Lower leg skin (tissue), 4 donors: ENCODE results near the gene KCNT1. TPM values are rescaled to one million over a fixed set of nuclear protein-coding genes. Genes with fewer than 3 reads are reported as not detected.

ENCODE experiments used
- DNase-seq, 2 donors: peaks; one replicate each; pipeline ENCODE4 v3.0.0-alpha.2; 2019; ENCODE audit warnings: low spot score in 2 of 2
- H3K4me3 ChIP-seq: fragments of 200-600 bp; sonication (generic); 2 replicates; pipeline ENCODE4 v1.5.1; 2017; ENCODE audit warnings: mild to moderate bottlenecking, low read depth; ENCODE audit not compliant: poor library complexity, severe bottlenecking
- CTCF ChIP-seq, 3 donors: fragments of 450-650 bp; IDR thresholded peaks; one replicate each; pipeline ENCODE4 v1.5.1; 2016; ENCODE audit warnings: antibody characterized with exemption in 3 of 3, mild to moderate bottlenecking in 3 of 3, moderate library complexity in 2 of 3
- POLR2A ChIP-seq, 2 donors: fragments of 450-650 bp; IDR thresholded peaks; one replicate each; pipeline ENCODE4 v1.6.1; 2016 to 2017; ENCODE audit warnings: antibody characterized with exemption in 2 of 2, mild to moderate bottlenecking in 1 of 2, moderate library complexity in 1 of 2
- WGBS, 2 donors: methylation state at CpG; one replicate each; pipeline ENCODE4 v1.1.5; 2018; 5-methylcytosine and 5-hydroxymethylcytosine counted together
- intact Hi-C: fragments of 100-400 bp; cut with DNase I; formaldehyde crosslinking; loops from one replicate; pipeline ENCODE4 v1.15.0; 2023; ENCODE audit warnings: low total_unique reads
- total RNA-seq, 4 donors: library from RNA; depleted of rRNA; stranded (reverse); fragments of >200 nt; gene quantifications; one replicate each; pipeline ENCODE4 v1.1.0, GENCODE V29; 2016

The KCNT1 gene
- total RNA-seq, 4 donors from 2014 or later, result 0.10 TPM; not detected in 3

DNA sequence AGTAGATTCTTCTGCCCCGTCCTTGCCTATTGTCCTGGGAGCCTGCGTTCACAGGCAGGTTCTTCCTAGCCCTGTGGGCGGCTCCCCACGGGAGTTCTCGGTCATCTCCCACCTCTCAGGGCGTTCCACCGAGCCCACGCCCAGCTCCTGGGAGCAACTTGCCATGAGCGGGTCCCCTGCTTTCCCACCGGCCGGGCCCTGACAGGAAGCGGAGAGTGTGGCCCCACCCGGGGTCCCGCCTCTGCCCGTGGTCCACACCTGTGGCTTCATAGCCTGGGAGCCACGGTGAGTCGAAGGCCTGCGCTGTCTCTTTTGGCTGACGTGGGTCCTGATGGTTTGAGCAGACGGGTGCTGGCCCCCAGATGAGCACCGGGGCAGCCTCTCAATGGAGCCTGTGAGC is 43.2 kb downstream of the KCNT1 start:
- no peak overlapping the region for H3K4me3 ChIP-seq
- WGBS, 2 donors, result 78 to 79% methylated on average over 20 to 21 of the region's 21 CpGs
- TF ChIP-seq CTCF (IDR thresholded peaks at IDR 0.05) (no peak), POLR2A (IDR thresholded peaks at IDR 0.05) (no peak)
- intact Hi-C loops, result no loop called here
- no peak for DNase-seq

GRCh38 chr9:135745686-135746324 is 43.8 kb downstream of the KCNT1 start:
- TF ChIP-seq POLR2A (IDR thresholded peaks at IDR 0.05), result no peak
- TF ChIP-seq CTCF (IDR thresholded peaks at IDR 0.05), result no peak
- WGBS, 2 donors, result 75 to 87% methylated on average over 14 to 22 of the region's 24 CpGs
- intact Hi-C loops, result no loop called here
- H3K4me3 ChIP-seq, result no peak overlapping the region
- no peak for DNase-seq

DNA sequence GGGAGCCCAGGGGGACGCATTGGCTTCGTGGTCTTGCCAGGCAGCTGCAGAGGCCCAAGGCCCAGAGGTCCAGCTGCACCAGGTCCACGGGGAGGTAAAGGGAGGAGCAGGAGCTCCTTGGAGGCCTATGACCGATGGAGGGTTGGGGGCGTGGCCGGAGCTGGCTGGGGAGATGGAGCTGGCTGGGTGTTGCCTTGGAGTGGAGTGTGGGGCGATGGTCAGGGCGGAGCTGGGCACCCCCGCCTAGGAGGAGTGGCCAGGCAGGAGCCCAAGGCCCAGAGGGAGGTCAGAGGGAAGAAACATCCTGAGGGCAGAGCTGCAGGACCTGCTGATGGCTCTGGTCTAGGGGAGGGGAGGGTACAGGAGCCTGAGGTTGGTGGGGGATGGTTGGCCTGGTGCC is 44.6 kb downstream of the KCNT1 start:
- H3K4me3 ChIP-seq, result no peak overlapping the region
- DNase-seq, result no peak
- TF ChIP-seq POLR2A (IDR thresholded peaks at IDR 0.05) (no peak), CTCF (IDR thresholded peaks at IDR 0.05) (no peak)
- intact Hi-C loops, result no loop called here
- WGBS, 2 donors, result 50 to 56% methylated on average over 8 to 9 of the region's 9 CpGs

DNA sequence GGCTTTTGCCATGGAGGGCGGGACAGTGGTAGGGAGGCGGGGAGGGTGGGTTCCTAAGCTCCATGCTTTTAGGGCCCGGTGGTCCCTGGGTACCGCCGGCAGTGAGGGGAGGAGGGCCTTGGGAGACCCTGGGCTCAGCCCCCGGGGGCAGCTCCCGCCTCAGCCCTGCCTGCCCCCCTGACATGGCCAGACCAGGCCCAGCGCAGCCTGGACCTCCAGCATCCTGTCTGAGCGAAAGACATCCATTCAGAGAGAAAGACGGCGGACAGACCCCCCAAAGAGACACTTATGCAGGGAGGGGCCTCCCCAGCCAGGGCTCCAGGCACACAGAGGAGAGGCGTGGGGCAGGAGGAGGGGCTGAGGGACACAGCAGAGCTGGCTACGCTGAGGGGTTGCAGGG is 45.3 kb downstream of the KCNT1 start:
- 71 to 75% methylated on average over 13 of the region's 13 CpGs for WGBS, 2 donors
- intact Hi-C loops, result no loop called here
- no peak for DNase-seq
- no peak overlapping the region for H3K4me3 ChIP-seq
- TF ChIP-seq CTCF (IDR thresholded peaks at IDR 0.05) (no peak), POLR2A (IDR thresholded peaks at IDR 0.05) (no peak)

DNA sequence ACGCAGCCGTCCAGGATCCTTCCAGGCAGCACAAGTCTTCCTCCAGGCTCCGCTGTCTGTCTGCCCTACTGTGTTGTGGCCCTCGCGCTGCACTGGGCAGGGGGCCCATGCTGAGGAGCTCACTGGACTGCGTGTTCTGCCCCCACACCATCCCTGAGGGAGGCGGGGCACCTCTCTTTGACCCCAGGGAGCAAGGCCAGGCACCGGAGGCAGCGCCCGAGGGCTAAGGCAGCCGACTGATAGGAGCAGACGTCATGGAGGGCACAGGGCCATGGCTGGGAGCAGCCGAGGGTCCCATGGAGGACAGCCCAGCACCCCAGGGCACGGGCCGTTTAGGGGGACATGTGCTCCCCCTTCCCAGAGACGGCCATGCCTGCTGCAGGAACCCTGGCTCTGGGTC is 46.7 kb downstream of the KCNT1 start:
- TF ChIP-seq CTCF (IDR thresholded peaks at IDR 0.05) (no peak), POLR2A (IDR thresholded peaks at IDR 0.05) (no peak)
- whole genome bisulfite sequencing, 2 donors, result 60 to 69% methylated on average over 13 to 16 of the region's 16 CpGs
- DNase-seq, result no peak
- H3K4me3 ChIP-seq, result no peak overlapping the region
- intact Hi-C loops, result no loop called here
